ENCODE results near the gene A1BG. TPM values are rescaled to one million over a fixed set of nuclear protein-coding genes. Genes with fewer than 3 reads are reported as not detected.
A peak's percentile ranks its signal among the peaks of the same experiment; 100 is the strongest.

A1BG gene
- total and polyA plus RNA-seq, 2 experiments from 2014 or later, result 35.9 to 108 TPM

DNA sequence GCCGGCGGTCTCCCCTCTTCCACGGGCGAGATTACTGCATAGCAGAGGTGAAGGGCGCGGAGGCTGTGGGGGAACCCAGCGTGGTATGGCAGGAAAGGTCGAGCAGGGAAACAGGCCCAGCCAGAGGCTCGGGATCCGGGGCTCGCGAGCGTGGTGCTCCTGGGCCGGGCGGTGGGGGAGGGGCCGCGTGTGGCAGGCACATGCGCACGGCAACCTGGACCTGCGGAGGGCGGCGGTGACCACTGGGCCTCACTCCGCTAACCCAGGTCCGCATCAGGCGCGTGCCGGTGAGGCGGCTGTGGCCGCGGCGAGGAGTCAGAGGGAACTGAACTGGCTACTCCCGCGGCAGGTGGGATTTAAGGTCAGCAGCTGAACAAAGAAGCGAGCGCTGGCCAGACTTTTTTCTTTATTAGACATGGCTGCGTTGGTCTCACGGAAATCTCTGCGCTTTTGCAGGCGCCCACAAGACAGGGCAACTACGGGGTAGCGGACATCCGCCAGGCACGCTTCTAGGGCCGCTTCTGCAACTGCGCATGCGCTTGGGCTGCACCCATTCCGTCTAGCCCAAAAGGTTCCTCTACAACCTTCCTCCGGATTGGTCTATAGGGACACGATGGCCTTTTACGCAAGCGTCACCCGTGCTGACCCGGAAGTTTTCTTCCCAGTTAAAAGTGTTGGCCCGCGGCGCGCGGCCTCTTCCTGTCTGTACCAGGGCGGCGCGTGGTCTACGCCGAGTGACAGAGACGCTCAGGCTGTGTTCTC, 33.5 kb upstream of the A1BG start, which contains the start of gene RPS5:
Gene RPS5, plus strand, starts transcription at position 694 of the 762 bp plus-strand sequence. CDS start 869 bp downstream, outside the sequence.
- H3K4me3 ChIP-seq, result peak within 1 kb of the TSS; percentile 60
- no peaks in the 10 kb centered on the region for H3K9me2 ChIP-seq (replicated peaks; ENCODE audit: insufficient read depth)
- no peaks in the 10 kb centered on the region for H3K36me3 ChIP-seq (replicated peaks; ENCODE audit: insufficient read depth, low read depth)
- no peaks in the 10 kb centered on the region for H3K9me3 ChIP-seq (ENCODE audit: low read depth)
- H4K20me1 ChIP-seq (ENCODE audit: insufficient read depth, poor library complexity, severe bottlenecking), result peaks cover 8% of the 10 kb centered on the region
- H3K79me2 ChIP-seq, result peaks cover 48% of the 10 kb centered on the region
- TF ChIP-seq EZH2 (IDR thresholded peaks at IDR 0.05; ENCODE audit: borderline replicate concordance), result no peak
- TF ChIP-seq, protein P1, sequence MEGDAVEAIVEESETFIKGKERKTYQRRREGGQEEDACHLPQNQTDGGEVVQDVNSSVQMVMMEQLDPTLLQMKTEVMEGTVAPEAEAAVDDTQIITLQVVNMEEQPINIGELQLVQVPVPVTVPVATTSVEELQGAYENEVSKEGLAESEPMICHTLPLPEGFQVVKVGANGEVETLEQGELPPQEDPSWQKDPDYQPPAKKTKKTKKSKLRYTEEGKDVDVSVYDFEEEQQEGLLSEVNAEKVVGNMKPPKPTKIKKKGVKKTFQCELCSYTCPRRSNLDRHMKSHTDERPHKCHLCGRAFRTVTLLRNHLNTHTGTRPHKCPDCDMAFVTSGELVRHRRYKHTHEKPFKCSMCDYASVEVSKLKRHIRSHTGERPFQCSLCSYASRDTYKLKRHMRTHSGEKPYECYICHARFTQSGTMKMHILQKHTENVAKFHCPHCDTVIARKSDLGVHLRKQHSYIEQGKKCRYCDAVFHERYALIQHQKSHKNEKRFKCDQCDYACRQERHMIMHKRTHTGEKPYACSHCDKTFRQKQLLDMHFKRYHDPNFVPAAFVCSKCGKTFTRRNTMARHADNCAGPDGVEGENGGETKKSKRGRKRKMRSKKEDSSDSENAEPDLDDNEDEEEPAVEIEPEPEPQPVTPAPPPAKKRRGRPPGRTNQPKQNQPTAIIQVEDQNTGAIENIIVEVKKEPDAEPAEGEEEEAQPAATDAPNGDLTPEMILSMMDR (IDR thresholded peaks at IDR 0.05; ENCODE audit: poor library complexity), result no peak
- TF ChIP-seq EZH2phosphoT487 (IDR thresholded peaks at IDR 0.05; ENCODE audit: low read depth, severe bottlenecking, unreplicated experiment), result no peak
- no peaks in the 10 kb centered on the region for H3K27me3 ChIP-seq
- H2AFZ ChIP-seq, result peak within 1 kb of the TSS; percentile 59
- peak within 1 kb of the TSS; percentile 95 for H3K4me2 ChIP-seq
- peak within 1 kb of the TSS; percentile 99 for H3K27ac ChIP-seq
- peak; percentile 98 for DNase-seq (ENCODE audit: low spot score)
- 1% methylated on average over 54 of the region's 64 CpGs for WGBS (ENCODE audit: low lambda C conversion rate, missing lambda C conversion rate)
- H3K4me1 ChIP-seq (ENCODE audit: insufficient read depth), result peaks cover 20% of the 10 kb centered on the region

DNA sequence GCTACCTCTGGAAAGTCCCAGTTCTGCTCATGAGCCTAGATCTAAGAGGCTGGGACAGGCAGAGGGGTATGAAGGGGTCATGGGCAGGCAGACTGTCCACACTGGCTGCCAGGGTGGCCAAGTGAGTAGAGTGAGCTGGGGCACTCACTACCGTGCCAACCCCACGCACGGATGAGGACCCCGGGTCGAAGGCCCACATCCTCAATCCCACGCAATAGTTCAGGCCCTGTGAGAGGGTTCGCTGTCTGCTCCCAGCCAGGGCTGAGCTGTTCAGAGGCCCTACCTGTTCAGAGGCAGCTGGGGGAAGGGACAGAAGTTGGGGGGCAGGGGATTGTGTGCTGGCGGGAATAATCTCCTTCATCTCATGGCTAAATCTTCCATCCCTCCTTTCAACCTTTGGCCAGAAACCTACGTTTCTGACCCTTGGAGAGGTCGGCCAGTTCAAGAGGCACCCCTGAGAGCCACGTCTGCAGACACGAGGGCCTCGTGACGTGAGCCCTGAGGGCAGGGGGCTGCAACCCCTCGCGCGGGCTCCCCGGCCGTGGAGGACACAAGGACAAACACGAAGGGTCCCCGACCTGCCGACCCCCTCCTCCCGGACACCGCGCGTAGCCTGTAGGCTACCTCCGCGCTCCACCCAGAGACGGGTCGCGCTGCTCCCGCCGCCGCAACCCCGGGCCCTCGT, 32.7 kb upstream of the A1BG start:
- peaks cover 24% of the 10 kb centered on the region for H3K4me1 ChIP-seq (ENCODE audit: insufficient read depth)
- H3K27me3 ChIP-seq, result no peaks in the 10 kb centered on the region
- H2AFZ ChIP-seq, result peak overlapping the region; percentile 59
- peak overlapping the region; percentile 86 for H3K4me2 ChIP-seq
- no peaks in the 10 kb centered on the region for H3K9me3 ChIP-seq (ENCODE audit: low read depth)
- DNase-seq (ENCODE audit: low spot score), result no peak
- H3K27ac ChIP-seq, result peak overlapping the region; percentile 99
- no peaks in the 10 kb centered on the region for H3K36me3 ChIP-seq (replicated peaks; ENCODE audit: insufficient read depth, low read depth)
- peaks cover 53% of the 10 kb centered on the region for H3K79me2 ChIP-seq
- 16% methylated on average over 34 of the region's 36 CpGs for WGBS (ENCODE audit: low lambda C conversion rate, missing lambda C conversion rate)
- peaks cover under 1% of the 10 kb centered on the region for H4K20me1 ChIP-seq (ENCODE audit: insufficient read depth, poor library complexity, severe bottlenecking)
- H3K4me3 ChIP-seq, result peak overlapping the region; percentile 37
- no peak for TF ChIP-seq EZH2phosphoT487 (IDR thresholded peaks at IDR 0.05; ENCODE audit: low read depth, severe bottlenecking, unreplicated experiment)
- TF ChIP-seq EZH2 (IDR thresholded peaks at IDR 0.05; ENCODE audit: borderline replicate concordance), result no peak
- H3K9me2 ChIP-seq (replicated peaks; ENCODE audit: insufficient read depth), result no peaks in the 10 kb centered on the region

DNA sequence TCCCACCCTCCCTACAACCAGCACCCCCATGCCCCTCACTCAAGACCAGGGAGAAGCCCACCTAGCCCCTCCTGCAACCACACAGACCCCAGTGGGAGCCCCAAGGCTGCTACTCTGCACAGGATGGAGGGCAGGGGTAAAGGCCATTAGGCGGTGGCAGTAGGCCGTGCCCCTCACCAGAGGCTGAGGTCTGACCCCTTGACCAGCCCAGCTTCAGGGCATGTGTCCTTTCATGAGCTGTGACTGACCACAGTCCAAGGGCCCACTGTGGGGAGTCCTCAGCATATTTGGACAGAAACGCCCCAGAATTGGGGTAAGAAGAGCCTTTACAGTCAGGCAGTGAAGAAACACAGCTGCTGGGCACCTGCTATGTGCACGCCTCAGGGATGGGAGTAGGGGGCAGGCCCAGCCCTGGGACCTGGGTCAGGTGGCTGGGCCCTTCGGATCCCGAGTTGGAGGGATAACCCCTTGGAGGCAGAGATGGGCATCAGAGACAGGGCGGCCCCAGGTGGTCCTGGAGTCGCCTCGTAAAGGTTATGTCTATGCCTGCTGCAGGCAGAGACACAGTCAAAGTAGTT, 32.1 kb upstream of the A1BG start:
- Histone ChIP-seq H4K20me1 (ENCODE audit: insufficient read depth, poor library complexity, severe bottlenecking) (no peaks in the 10 kb centered on the region), H3K4me1 (ENCODE audit: insufficient read depth) (peaks cover 24% of the 10 kb centered on the region), H3K27me3 (no peaks in the 10 kb centered on the region), H3K9me2 (replicated peaks; ENCODE audit: insufficient read depth) (no peaks in the 10 kb centered on the region), H3K4me3 (no peak overlapping the region), H2AFZ (peak overlapping the region; percentile 59), H3K36me3 (replicated peaks; ENCODE audit: insufficient read depth, low read depth) (no peaks in the 10 kb centered on the region), H3K27ac (peak overlapping the region; percentile 99), H3K79me2 (peaks cover 48% of the 10 kb centered on the region), H3K9me3 (ENCODE audit: low read depth) (no peaks in the 10 kb centered on the region), H3K4me2 (peak overlapping the region; percentile 86)
- TF ChIP-seq, protein P1 (IDR thresholded peaks at IDR 0.05; ENCODE audit: poor library complexity), result no peak
- no peak for TF ChIP-seq EZH2 (IDR thresholded peaks at IDR 0.05; ENCODE audit: borderline replicate concordance)
- no peak for TF ChIP-seq EZH2phosphoT487 (IDR thresholded peaks at IDR 0.05; ENCODE audit: low read depth, severe bottlenecking, unreplicated experiment)
- WGBS (ENCODE audit: low lambda C conversion rate, missing lambda C conversion rate), result 91% methylated on average over 9 of the region's 9 CpGs
- no peak for DNase-seq (ENCODE audit: low spot score)
